GM21717 (cell line): ENCODE data around the gene LTBR.
"Not testable (repeated sequence)": the region's sequence is repeated elsewhere in the genome, so short reads cannot be mapped to it uniquely, and the experiment has no call there.

Experiments
- ATAC-seq: cut with Tn5 transposase; IDR thresholded peaks from one replicate; pipeline ENCODE4 v1.9.1; 2021; ENCODE audit warnings: mild to moderate bottlenecking, moderate library complexity; ENCODE audit not compliant: unreplicated experiment

Gene LTBR

GRCh38 chr12:6423267-6424007 is 39.5 kb downstream of the LTBR start:
- ATAC-seq = peak; percentile 31

- ATAC-seq = no peak
Observed at GRCh38 chr12:6424008-6424347, 40.0 kb downstream of the LTBR start.

- no peak for ATAC-seq
Observed at GRCh38 chr12:6424866-6425265, 40.9 kb downstream of the LTBR start.

GRCh38 chr12:6425590-6426531 is 41.9 kb downstream of the LTBR start:
- no peak for ATAC-seq

GRCh38 chr12:6426882-6427671 is 43.1 kb downstream of the LTBR start:
- peak; percentile 70 for ATAC-seq

- ATAC-seq = not testable (repeated sequence)
Observed at GRCh38 chr12:6427796-6428195, 43.8 kb downstream of the LTBR start.

- ATAC-seq = no peak
Observed at GRCh38 chr12:6428326-6428725, 44.4 kb downstream of the LTBR start.

- no peak for ATAC-seq
Observed at GRCh38 chr12:6430124-6430989, 46.4 kb downstream of the LTBR start.

GRCh38 chr12:6432991-6433390 is 49.0 kb downstream of the LTBR start:
- no peak for ATAC-seq

GRCh38 chr12:6434205-6435140 is 50.5 kb downstream of the LTBR start:
- no peak for ATAC-seq

GRCh38 chr12:6435961-6436715 is 52.2 kb downstream of the LTBR start:
- no peak for ATAC-seq

GRCh38 chr12:6437586-6437985 is 53.6 kb downstream of the LTBR start:
- ATAC-seq = no peak

- no peak for ATAC-seq
Observed at GRCh38 chr12:6438345-6438744, 54.4 kb downstream of the LTBR start.

- ATAC-seq = no peak
Observed at GRCh38 chr12:6440391-6440790, 56.4 kb downstream of the LTBR start.
